Hematopoietic multipotent progenitor cell (in vitro differentiated cells): Measurements from ENCODE around the gene ATP6V1B1. TPM values are rescaled to one million over a fixed set of nuclear protein-coding genes. Genes with fewer than 3 reads are reported as not detected.

Experiments
- DNase-seq, 3 donors: peaks; one replicate each; pipeline ENCODE4 v3.0.0-alpha.2; 2011 to 2015; ENCODE audit warnings: low read depth in 2 of 3, low spot score in 2 of 3
- total RNA-seq: library from RNA; depleted of rRNA; stranded (reverse); fragments of >200 nt; gene quantifications from one replicate; pipeline ENCODE4 v1.2.3, GENCODE V29; 2012

The ATP6V1B1 gene
- total RNA-seq = not detected

- no peak for DNase-seq
Observed at GRCh38 chr2:70935468-70936164, at the start of gene ATP6V1B1. ATP6V1B1 (plus strand) TSS chr2:70935900; CDS start chr2:70935955, 55 bp downstream.

DNA sequence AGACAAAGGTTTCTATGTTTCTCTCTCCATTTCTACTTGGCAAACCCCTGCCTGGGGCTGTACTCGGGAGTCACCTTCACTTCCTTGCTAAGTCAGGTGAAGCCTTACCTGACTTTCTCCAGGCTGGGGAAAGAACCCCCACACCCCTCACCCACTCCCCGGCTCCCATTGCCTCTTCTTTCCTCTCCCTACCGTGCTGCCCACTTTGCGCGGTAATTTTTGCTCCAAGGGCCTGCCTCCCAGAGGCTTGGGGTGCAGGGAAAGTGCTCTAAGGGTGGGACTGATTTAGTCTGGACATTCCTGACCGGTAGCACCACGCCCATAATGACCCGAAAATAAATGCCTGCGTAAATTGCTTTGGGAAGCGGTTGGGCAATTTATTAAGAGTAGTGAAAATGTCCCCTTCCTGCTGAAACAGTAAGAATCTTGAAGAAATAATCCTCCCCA is 49.1 kb upstream of the ATP6V1B1 start:
- no peak for DNase-seq

GRCh38 chr2:70887208-70887549 is 48.5 kb upstream of the ATP6V1B1 start:
- DNase-seq = no peak

DNA sequence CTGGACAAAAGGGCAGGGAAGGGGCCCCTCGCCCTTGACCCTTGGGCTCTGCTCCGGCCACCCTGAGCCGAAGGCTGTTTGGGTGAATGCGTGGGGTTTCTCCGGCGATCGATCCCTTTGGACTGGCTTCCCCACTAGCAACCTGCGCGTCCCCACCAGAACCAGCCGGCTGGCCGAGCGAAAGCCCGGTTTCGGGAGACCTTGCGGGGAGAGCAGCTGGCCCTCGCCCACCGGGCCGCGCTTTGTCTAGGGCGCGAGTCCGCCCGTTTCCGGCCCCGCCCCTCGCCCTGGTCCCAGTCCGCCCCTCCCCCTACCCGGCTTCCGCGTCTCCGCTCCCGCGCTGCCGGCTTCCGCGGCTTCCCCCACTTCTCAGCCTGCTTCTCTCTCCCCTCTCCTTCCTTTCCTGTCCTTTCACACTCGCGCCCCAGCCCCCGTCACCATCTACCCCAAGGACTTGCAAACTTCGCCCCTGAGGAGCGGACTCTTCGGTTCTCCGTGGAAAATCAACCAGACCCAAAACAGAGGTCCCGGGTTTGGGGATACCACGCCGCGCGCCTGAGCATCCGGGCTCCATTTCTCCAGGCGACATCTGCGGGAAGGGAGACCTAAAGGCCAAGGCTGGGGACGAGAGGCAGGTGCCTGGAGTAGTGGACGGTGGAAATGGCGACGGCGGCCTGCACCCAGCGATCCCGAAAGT is 48.0 kb upstream of the ATP6V1B1 start:
- no peak for DNase-seq

GRCh38 chr2:70888366-70888922 is 47.3 kb upstream of the ATP6V1B1 start:
- no peak for DNase-seq

DNA sequence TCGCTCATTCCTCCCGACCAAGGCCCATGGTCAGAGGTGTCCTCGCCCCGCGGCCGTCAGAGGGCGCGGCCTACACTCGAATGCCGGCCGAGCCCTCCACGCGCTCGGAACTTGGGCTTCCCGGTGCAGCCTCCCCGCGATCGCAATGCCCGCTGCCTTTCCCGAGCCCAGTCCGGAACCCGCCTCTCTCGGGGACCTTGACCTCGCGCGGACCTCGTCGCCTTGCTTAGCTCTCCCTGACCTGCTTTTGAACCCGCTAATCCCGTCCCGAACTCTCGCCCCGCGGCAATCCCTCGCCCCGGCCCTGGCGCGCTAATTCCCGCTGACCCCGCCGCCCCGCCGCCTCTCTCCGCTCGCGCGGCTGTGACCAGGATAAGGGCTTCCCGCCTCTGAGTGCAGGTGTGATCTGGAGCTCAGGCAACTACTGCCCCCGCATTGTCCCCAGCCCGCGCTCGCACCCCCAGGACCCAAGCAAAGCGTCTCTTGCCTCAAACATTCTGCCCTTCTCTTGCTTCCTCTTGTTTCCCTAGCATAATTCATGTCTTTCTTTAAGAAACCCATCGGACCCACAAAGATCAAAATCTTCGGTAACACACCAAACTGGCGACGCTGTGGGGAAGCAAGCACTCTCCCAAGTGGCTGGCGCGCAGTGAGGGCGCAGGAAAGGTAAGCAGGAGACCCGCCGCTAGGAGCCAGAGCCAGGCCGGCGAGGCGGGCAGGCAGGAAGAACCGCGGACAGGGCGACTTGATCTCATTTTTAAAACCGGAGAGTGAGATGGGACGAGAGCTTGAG is 46.6 kb upstream of the ATP6V1B1 start:
- no peak for DNase-seq

DNA sequence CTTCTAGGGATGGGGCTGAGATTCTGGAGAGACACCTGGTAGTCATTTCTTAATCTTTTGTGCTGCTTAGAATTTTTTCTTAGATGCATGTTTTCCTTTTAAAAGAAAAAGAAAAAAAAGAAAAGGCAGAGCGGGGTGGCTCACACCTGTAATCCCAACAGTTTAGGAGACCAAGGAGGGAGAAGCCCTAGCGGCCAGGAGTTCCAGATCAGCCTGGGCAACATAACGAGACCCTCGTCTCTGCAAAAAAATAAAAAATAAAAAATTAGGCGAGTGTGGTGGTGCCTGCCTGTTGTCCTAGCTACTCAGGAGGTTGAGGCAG is 46.0 kb upstream of the ATP6V1B1 start:
- DNase-seq = no peak

GRCh38 chr2:70890469-70891065 is 45.1 kb upstream of the ATP6V1B1 start:
- DNase-seq = no peak

DNA sequence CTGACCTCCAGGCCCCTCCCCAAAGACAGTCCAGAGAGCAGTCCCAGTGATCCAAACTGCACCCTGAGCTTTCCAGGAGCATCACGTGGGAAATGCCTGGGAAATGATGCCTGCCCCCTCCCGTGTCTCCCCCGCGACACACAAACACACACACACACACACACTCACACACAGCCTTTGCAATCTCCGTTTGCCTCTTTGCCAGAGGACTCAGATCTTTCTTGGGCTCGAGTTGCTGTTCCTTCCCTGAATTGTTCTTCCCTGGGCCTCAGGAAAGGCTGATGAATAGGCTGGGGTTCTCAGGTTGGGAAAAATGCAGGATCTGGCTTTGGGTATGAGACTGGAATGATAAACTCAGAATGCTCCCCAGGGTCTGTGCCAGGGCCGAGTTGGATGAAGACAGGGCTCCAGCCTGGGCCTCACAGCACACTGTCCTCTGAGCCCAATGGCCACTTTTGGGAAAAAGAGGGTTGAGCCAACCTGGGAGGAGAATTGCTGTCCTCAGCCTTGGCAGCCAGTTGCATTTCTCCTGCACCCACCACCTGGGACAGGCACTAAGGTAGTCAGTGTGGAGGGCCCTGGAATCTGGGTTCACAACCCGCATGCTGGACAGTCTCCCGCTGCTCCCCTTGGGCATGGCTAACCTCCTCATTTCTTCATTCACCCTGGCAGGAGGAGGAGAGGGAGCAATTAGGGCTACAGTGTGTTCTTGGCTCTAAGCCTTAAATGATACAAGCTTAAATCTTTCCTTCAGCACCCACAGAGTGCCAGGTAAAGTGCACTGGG is 43.9 kb upstream of the ATP6V1B1 start:
- DNase-seq = no peak

DNA sequence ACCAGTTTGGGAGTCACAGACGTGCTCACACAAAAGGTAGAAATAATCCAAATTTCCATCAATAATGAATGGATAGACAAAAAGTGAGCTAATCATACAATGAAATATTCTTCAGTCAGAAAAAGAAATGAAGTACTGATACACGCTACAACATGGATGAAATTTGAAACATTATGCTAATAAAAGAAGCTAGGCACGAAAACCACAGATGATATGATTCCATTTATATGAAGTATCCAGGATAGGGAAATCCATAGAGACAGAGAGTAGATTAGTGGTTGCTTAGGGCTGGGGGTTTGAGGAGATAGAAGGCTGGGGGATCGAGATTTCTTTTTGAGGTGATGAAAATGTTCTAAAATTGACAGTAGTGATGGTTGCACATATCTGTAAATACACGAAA is 43.0 kb upstream of the ATP6V1B1 start:
- no peak for DNase-seq

- no peak for DNase-seq
Observed at GRCh38 chr2:70893186-70893585, 42.5 kb upstream of the ATP6V1B1 start.

GRCh38 chr2:70894765-70895164 is 40.9 kb upstream of the ATP6V1B1 start:
- DNase-seq = no peak

GRCh38 chr2:70895249-70895648 is 40.5 kb upstream of the ATP6V1B1 start:
- no peak for DNase-seq

GRCh38 chr2:70895998-70896764 is 39.5 kb upstream of the ATP6V1B1 start:
- no peak for DNase-seq

GRCh38 chr2:70896765-70897202 is 38.9 kb upstream of the ATP6V1B1 start:
- no peak for DNase-seq

DNA sequence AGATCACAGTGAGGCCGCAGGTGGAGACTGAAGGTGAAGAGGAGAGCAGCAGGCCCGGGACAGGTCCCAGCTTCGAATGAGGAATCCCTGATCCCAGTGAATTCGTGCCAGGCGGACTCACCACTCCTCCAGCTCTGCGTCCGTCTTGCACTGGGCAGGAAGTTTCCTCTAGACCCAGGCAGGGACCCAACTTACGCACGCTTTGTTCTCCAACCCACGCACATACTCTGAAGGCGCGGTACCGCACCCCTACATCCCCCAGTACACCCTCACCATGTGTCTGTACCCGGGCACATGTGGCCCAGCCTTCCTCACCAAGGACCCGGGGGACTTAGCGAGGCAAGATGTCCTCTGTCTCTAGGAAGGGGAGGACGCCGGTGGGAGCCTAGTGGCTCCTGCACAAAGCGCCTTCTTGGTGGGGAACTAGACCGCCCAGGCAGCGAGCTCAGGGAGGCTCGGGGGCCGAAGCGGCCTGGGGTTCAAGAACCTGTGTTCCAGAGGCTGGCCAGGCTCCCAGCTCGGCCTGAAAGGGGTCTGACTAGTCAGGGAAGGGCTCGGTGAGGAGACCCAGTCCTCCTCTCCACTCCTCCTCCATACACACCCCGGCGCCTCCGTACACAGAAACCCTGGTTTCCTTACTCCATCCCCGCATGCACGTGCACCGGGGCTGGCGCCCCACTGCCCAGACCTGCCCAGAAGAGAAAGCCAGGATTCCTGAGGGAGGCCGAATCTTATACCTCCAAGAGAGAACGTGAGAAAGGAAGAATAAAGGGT is 38.3 kb upstream of the ATP6V1B1 start:
- DNase-seq = no peak

GRCh38 chr2:70897977-70898226 is 37.8 kb upstream of the ATP6V1B1 start:
- no peak for DNase-seq

DNA sequence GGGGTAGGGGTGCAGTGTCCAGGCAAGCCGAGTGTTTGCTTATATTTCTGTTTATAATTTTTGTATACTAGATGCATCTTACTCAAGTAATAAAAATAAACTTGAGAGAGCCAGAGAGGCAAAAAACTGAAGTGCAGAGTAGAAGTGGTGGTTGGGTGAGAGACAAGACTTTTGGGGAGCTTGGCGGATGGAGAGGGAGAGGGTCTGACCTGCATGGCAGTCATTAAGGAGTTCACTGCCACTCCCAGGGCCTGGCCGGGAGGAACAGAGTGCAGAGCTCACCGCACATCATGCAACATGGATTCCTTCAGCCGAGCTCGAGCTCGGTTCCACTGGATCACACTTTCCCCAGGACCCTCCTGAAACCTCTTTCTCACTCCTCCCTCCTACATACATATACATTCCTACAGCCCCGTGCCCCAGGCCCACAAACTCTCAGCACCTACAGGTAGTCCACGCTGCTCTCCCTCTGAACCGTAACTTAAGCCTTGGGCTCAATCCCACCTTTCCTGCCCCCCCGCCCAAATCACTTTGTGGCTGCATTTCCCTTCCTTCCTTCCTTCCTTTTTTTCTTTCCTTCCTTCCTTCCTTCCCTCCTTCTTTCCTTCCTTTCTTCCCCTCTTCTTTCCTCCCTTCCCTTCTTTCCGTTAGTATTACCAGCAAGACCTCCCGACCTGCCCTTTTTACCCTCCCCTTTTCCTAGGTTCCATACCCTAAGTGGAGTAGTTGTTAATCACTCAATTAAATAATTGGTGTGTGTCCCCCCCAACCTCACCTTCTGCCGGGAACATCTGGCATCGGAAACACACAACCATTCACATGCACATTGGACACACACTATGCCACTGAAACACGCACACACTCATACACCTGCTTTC is 37.1 kb upstream of the ATP6V1B1 start:
- DNase-seq = no peak
